Thyroid gland (tissue), 4 donors: ENCODE results near the gene C10orf105.

Experiments used
- POLR2A ChIP-seq, 2 donors: fragments of 450-650 bp; IDR thresholded peaks; one replicate each; pipeline ENCODE4 v1.6.1; 2017; ENCODE audit warnings: antibody characterized with exemption in 2 of 2, mild to moderate bottlenecking in 2 of 2, moderate library complexity in 1 of 2
- TF ChIP-seq, protein P1 (sequence below), 6 experiments: fragments of 200-600 bp in 3 of 6; fragments of 450-650 bp in 3 of 6; sonication (generic) in 3 of 6; IDR thresholded peaks; one replicate each; pipeline ENCODE4 v1.5.1; 2016 to 2019; ENCODE audit warnings: antibody characterized with exemption in 6 of 6, mild to moderate bottlenecking in 2 of 6, inconsistent platforms in 1 of 6, moderate library complexity in 1 of 6

DNA sequence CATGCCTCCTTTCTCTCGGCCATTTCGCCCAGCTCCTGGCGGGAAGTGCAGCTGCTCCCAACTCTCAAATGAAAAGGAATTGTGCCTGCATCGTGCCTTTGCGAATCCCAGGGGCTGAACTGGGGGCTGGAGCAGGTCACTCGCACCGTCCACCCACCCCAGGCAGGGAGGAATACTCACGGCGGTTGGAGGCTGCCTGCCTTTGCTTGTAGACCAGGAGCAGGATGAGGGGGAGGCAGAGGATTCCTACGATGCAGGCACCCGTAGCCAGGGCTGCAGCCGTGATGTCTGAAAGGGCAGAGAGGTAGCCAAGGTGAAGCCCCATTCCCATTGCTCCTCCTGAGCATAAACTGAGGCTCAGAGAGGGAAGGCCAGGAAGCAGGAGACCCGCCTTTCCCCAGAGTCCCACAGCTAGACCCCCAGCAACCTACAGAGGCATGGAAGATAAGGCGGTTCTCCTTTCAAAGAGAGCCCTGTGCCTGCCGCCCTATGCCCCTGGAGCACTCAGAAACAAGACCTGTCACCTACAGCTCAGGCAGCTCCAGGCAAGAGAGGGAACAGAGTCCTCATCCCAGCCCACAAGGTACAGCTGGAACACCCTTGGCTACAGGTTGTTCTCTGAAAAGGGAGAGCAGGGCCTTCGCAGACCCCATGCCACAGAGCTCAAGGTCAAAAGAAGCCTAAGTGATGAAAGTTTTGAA is 35.8 kb upstream of the C10orf105 start:
- TF ChIP-seq, protein P1, sequence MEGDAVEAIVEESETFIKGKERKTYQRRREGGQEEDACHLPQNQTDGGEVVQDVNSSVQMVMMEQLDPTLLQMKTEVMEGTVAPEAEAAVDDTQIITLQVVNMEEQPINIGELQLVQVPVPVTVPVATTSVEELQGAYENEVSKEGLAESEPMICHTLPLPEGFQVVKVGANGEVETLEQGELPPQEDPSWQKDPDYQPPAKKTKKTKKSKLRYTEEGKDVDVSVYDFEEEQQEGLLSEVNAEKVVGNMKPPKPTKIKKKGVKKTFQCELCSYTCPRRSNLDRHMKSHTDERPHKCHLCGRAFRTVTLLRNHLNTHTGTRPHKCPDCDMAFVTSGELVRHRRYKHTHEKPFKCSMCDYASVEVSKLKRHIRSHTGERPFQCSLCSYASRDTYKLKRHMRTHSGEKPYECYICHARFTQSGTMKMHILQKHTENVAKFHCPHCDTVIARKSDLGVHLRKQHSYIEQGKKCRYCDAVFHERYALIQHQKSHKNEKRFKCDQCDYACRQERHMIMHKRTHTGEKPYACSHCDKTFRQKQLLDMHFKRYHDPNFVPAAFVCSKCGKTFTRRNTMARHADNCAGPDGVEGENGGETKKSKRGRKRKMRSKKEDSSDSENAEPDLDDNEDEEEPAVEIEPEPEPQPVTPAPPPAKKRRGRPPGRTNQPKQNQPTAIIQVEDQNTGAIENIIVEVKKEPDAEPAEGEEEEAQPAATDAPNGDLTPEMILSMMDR (IDR thresholded peaks at IDR 0.05): no peak
- no peak for TF ChIP-seq POLR2A (IDR thresholded peaks at IDR 0.05)
